GM19099 (cell line): ENCODE results near the gene ATP23.

Experiments
- POLR2A ChIP-seq: IDR thresholded peaks from 3 replicates; pipeline ENCODE4 v1.6.1; 2011; ENCODE audit warnings: low read depth; ENCODE audit not compliant: insufficient read length; ENCODE audit errors: extremely low read depth

ATP23 gene

GRCh38 chr12:57989838-57990237 is 48.5 kb downstream of the ATP23 start:
- TF ChIP-seq POLR2A, result no peak

- no peak for TF ChIP-seq POLR2A
Measured at GRCh38 chr12:57990241-57990883, 49.0 kb downstream of the ATP23 start.

- TF ChIP-seq POLR2A, result no peak
Measured at GRCh38 chr12:57992001-57992400, 50.6 kb downstream of the ATP23 start.

- no peak for TF ChIP-seq POLR2A
Measured at GRCh38 chr12:57993030-57993429, 51.7 kb downstream of the ATP23 start.

GRCh38 chr12:57993834-57994233 is 52.5 kb downstream of the ATP23 start:
- TF ChIP-seq POLR2A, result no peak

GRCh38 chr12:57996520-57996919 is 55.2 kb downstream of the ATP23 start:
- TF ChIP-seq POLR2A, result no peak

GRCh38 chr12:57998251-57998650 is 56.9 kb downstream of the ATP23 start:
- TF ChIP-seq POLR2A, result no peak

GRCh38 chr12:58000499-58000898 is 59.1 kb downstream of the ATP23 start:
- no peak for TF ChIP-seq POLR2A

- TF ChIP-seq POLR2A, result no peak
Measured at GRCh38 chr12:58007875-58008274, 66.5 kb downstream of the ATP23 start.

GRCh38 chr12:58008634-58009033 is 67.3 kb downstream of the ATP23 start:
- TF ChIP-seq POLR2A, result no peak
